ENCODE data around the gene ITGA1.

Gene ITGA1

DNA sequence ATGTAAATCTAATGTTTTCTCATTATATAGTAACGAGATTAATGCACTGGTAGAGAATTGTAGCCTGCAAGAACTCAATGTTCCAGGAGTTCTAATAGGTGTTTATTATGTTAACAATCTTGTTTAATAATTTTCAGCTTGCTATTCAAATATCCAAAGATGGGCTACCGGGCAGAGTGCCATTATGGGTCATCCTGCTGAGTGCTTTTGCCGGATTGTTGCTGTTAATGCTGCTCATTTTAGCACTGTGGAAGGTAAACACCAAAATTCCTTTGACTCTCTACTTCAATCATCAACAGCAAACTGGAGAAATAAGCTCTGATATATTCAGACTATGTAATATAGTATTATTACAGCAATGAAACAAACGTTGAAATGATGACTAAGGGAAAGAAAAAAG, 159.5 kb downstream of the ITGA1 start:
- Histone ChIP-seq H3K4me3 (ENCODE audit: low read depth, low read length) (no peak overlapping the region), H3K27me3 (ENCODE audit: control insufficient read depth, insufficient read depth, low read length) (no peaks in the 10 kb centered on the region), H3K9me3 (ENCODE audit: control insufficient read depth, low read length) (no peaks in the 10 kb centered on the region), H3K4me2 (ENCODE audit: low read length) (no peak overlapping the region), H2AFZ (no peak overlapping the region), H3K27ac (no peak overlapping the region), H3K79me2 (no peaks in the 10 kb centered on the region), H3K36me3 (ENCODE audit: control insufficient read depth, insufficient read depth, low read length) (no peaks in the 10 kb centered on the region), H3K4me1 (peaks cover 4% of the 10 kb centered on the region), H3K9ac (no peak overlapping the region)
- TF ChIP-seq, protein P1, sequence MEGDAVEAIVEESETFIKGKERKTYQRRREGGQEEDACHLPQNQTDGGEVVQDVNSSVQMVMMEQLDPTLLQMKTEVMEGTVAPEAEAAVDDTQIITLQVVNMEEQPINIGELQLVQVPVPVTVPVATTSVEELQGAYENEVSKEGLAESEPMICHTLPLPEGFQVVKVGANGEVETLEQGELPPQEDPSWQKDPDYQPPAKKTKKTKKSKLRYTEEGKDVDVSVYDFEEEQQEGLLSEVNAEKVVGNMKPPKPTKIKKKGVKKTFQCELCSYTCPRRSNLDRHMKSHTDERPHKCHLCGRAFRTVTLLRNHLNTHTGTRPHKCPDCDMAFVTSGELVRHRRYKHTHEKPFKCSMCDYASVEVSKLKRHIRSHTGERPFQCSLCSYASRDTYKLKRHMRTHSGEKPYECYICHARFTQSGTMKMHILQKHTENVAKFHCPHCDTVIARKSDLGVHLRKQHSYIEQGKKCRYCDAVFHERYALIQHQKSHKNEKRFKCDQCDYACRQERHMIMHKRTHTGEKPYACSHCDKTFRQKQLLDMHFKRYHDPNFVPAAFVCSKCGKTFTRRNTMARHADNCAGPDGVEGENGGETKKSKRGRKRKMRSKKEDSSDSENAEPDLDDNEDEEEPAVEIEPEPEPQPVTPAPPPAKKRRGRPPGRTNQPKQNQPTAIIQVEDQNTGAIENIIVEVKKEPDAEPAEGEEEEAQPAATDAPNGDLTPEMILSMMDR (IDR thresholded peaks at IDR 0.05) = no peak

DNA sequence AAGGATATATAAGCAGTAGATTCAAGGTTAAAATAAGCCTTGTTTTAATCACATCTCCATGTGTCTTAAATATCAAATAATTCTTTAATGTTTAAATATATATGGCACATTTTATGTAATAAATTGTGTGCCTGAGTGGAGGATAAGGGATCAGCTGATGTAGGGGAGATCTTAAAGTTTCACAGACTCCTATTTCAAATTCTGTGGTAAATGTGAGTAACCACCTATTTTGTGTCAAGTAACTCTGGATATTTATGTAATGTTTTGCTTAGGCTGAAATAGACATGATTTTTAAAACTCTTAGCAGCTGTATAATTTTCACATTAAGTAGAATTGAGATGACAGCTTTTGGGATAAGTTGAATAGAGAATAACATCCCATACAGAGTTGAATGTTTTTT, 160.1 kb downstream of the ITGA1 start:
- Histone ChIP-seq H3K79me2 (no peaks in the 10 kb centered on the region), H3K4me2 (ENCODE audit: low read length) (no peak overlapping the region), H3K4me1 (peaks cover 4% of the 10 kb centered on the region), H3K9ac (no peak overlapping the region), H3K9me3 (ENCODE audit: control insufficient read depth, low read length) (no peaks in the 10 kb centered on the region), H3K36me3 (ENCODE audit: control insufficient read depth, insufficient read depth, low read length) (no peaks in the 10 kb centered on the region), H2AFZ (no peak overlapping the region), H3K27me3 (ENCODE audit: control insufficient read depth, insufficient read depth, low read length) (no peaks in the 10 kb centered on the region), H3K27ac (no peak overlapping the region), H3K4me3 (ENCODE audit: low read depth, low read length) (no peak overlapping the region)
- TF ChIP-seq, protein P1 (IDR thresholded peaks at IDR 0.05) = no peak

DNA sequence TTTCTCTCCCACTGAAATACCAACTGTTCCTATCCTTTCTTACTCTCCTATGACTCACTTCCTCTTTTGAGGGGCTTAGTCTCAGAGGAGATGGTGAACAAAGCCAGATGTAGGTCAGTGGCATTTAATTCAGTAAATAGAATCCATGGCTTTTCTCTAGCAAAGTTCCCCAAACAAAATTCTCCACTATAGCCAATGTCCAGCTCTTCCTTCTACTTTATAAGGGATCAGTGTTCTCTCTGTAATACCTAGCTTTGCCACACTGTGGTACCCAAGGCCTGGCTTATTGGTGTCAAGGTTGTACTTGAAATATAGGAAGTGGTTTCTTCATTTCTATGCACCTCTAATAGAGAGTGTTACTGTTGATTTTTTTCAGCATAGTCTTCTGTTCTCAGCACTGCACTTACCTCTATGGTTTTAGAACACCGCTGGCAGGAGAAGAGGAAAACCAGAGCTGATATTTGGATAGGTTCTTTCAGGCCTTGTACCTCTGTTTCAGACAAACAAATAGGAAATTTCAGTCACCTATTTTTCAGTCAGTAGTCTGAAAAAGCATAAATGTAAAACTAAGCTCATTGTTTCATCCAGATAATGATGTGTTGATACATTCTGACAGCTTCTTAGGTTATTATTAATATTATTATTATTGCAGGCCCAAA, 160.8 kb downstream of the ITGA1 start:
- H3K4me1 ChIP-seq = peaks cover 4% of the 10 kb centered on the region

DNA sequence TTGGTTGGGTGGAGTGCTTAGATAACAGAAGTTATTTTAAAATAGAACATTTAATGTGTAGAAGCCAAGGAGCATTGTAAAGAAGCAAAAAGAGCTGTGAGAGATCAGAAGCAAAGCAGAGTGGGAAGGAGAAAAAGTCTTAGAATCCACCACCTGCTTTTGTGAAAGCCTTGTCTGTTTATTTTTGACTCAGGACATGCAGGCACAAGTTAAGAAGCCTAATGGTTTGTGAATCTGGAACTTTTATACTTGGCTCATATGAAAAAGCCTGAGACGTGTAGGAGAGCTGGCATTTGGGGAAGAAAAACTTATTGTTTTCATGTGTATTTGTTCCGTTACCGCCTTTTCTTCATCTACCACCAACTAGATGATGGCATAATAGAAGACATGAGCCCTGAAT, 163.0 kb downstream of the ITGA1 start:
- Histone ChIP-seq H3K36me3 (ENCODE audit: control insufficient read depth, insufficient read depth, low read length) (no peaks in the 10 kb centered on the region), H2AFZ (no peak overlapping the region), H3K4me3 (ENCODE audit: low read depth, low read length) (no peak overlapping the region), H3K27ac (no peak overlapping the region), H3K9me3 (ENCODE audit: control insufficient read depth, low read length) (no peaks in the 10 kb centered on the region), H3K79me2 (no peaks in the 10 kb centered on the region), H3K4me2 (ENCODE audit: low read length) (no peak overlapping the region), H3K9ac (no peak overlapping the region), H3K27me3 (ENCODE audit: control insufficient read depth, insufficient read depth, low read length) (no peaks in the 10 kb centered on the region), H3K4me1 (no peaks in the 10 kb centered on the region)
- TF ChIP-seq, protein P1 (IDR thresholded peaks at IDR 0.05) = no peak

More for the DNA sequence above, 160.8 kb downstream of the ITGA1 start:
- Histone ChIP-seq H3K27ac (no peak overlapping the region), H3K4me2 (ENCODE audit: low read length) (no peak overlapping the region), H3K9me3 (ENCODE audit: control insufficient read depth, low read length) (no peaks in the 10 kb centered on the region), H3K36me3 (ENCODE audit: control insufficient read depth, insufficient read depth, low read length) (no peaks in the 10 kb centered on the region), H3K79me2 (no peaks in the 10 kb centered on the region), H3K4me3 (ENCODE audit: low read depth, low read length) (no peak overlapping the region), H2AFZ (no peak overlapping the region), H3K27me3 (ENCODE audit: control insufficient read depth, insufficient read depth, low read length) (no peaks in the 10 kb centered on the region), H3K9ac (no peak overlapping the region)
- TF ChIP-seq, protein P1 (IDR thresholded peaks at IDR 0.05) = peak; percentile 88

DNA sequence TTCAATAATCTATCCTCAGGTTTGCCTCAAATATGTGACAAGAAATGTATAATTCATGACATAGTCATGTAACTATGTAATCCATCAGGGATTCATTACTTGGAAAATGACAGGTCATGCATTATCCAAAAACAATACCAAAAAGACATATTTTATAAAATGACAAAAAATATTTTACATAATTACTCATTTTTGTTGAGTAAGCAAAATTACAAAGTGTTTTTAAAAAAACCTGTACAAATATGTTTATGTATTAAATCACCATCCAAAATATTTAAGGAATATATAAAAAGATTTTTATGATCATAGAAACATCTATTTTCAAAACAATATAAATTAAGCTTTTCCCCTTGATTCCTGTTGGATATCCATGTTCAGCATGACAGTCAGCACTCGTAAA, 164.8 kb downstream of the ITGA1 start:
- Histone ChIP-seq H3K36me3 (ENCODE audit: control insufficient read depth, insufficient read depth, low read length) (no peaks in the 10 kb centered on the region), H3K4me2 (ENCODE audit: low read length) (no peak overlapping the region), H3K79me2 (no peaks in the 10 kb centered on the region), H3K9ac (no peak overlapping the region), H3K4me3 (ENCODE audit: low read depth, low read length) (no peak overlapping the region), H2AFZ (no peak overlapping the region), H3K4me1 (no peaks in the 10 kb centered on the region), H3K27me3 (ENCODE audit: control insufficient read depth, insufficient read depth, low read length) (no peaks in the 10 kb centered on the region), H3K9me3 (ENCODE audit: control insufficient read depth, low read length) (no peaks in the 10 kb centered on the region), H3K27ac (no peak overlapping the region)
- TF ChIP-seq, protein P1 (IDR thresholded peaks at IDR 0.05) = no peak
